Right lobe of liver (tissue), 4 donors: ENCODE data around the gene HOXA11.

ENCODE experiments used
- POLR2A ChIP-seq: fragments of 450-650 bp; IDR thresholded peaks from one replicate; pipeline ENCODE4 v1.6.1; 2017; ENCODE audit warnings: antibody characterized with exemption, mild to moderate bottlenecking
- TF ChIP-seq, protein P1 (sequence below), 4 donors: fragments of 200-600 bp in 3 of 4; fragments of 450-650 bp in 1 of 4; IDR thresholded peaks; one replicate each; pipeline versions ENCODE4 v1.5.1 to v1.8.0; 2016 to 2022; ENCODE audit warnings: antibody characterized with exemption in 4 of 4, mild to moderate bottlenecking in 2 of 4
- donor health status: DM: no; HTN: no; CAD: no.
- donor health status: DM: no; HTN: no; CAD: no.
- donor health status: DM: no; HTN: yes; CAD: no.

DNA sequence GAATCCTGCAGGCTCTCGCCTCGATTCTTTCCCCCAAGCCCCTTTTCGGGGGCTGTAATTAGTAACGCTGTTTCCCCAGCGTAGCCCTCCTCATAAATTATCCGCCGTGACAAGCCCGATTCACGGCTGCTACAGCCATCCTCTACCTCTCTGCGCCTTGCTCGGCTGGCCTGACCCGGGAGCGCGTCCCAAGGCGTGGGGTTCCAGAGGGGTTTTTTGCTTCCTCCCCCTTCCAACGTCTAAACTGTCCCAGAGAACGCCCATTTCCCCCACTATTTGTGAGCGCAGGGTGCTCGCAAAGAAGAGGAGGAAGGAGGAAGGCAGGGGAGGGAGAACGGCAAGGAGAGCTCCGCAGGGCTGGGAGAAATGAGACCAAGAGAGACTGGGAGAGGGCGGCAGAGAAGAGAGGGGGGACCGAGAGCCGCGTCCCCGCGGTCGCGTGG lies 42.4 kb downstream of the HOXA11 start:
- TF ChIP-seq, protein P1, sequence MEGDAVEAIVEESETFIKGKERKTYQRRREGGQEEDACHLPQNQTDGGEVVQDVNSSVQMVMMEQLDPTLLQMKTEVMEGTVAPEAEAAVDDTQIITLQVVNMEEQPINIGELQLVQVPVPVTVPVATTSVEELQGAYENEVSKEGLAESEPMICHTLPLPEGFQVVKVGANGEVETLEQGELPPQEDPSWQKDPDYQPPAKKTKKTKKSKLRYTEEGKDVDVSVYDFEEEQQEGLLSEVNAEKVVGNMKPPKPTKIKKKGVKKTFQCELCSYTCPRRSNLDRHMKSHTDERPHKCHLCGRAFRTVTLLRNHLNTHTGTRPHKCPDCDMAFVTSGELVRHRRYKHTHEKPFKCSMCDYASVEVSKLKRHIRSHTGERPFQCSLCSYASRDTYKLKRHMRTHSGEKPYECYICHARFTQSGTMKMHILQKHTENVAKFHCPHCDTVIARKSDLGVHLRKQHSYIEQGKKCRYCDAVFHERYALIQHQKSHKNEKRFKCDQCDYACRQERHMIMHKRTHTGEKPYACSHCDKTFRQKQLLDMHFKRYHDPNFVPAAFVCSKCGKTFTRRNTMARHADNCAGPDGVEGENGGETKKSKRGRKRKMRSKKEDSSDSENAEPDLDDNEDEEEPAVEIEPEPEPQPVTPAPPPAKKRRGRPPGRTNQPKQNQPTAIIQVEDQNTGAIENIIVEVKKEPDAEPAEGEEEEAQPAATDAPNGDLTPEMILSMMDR (IDR thresholded peaks at IDR 0.05): no peak
- TF ChIP-seq POLR2A: no peak
